ENCODE results near the gene SLC25A47.

The SLC25A47 gene

DNA sequence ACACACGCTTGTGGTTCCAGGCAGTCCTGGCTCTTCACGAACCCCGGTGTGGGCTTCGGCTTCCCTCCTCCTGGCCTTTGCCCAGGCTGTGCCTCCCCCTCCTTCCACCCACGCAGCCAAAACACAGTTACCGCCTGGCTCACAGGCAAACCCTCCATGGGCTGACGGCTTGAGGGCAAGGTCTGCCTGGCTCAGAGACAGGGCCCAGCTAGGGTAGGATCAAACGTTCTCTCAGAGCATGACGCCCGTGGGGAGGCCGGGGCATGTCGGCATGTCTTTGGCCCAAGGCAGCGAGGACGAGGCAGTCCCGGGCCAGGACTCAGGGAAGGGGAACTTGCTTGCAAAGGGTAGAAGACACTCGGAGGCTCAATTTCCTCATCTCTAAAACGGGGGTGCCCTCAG is 2.1 kb downstream of the SLC25A47 start:
- no peaks in the 10 kb centered on the region for H3K27me3 Mint-ChIP-seq
- no peaks in the 10 kb centered on the region for H3K9me3 Mint-ChIP-seq
- H3K4me1 Mint-ChIP-seq: no peaks in the 10 kb centered on the region
- no peak overlapping the region for H3K4me3 Mint-ChIP-seq
- no peaks in the 10 kb centered on the region for H3K36me3 Mint-ChIP-seq
- no peak overlapping the region for H3K27ac Mint-ChIP-seq
- ATAC-seq: no peak

DNA sequence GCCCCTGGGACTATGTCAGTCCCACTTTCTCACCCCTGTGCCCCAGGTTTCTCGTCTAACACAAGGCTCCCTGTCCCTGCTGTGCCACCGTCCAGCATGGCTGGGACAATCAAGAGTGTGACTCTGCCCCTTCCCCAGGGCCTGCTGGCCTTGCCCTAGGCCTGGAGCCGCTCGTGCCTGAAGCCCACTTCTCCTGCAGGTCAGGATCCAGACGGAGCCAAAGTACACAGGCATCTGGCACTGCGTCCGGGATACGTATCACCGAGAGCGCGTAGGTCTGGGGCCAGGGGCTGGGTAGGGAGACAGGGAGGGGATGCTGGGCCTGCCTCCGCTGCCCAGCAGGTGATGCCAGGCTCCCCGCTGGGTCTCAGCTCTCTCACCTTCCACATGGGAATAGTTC is 2.8 kb downstream of the SLC25A47 start:
- Mint-ChIP-seq H3K4me3 (no peak overlapping the region), H3K27ac (no peak overlapping the region), H3K9me3 (no peaks in the 10 kb centered on the region), H3K4me1 (peaks cover 2% of the 10 kb centered on the region), H3K27me3 (no peaks in the 10 kb centered on the region), H3K36me3 (peaks cover under 1% of the 10 kb centered on the region)
- no peak for ATAC-seq

DNA sequence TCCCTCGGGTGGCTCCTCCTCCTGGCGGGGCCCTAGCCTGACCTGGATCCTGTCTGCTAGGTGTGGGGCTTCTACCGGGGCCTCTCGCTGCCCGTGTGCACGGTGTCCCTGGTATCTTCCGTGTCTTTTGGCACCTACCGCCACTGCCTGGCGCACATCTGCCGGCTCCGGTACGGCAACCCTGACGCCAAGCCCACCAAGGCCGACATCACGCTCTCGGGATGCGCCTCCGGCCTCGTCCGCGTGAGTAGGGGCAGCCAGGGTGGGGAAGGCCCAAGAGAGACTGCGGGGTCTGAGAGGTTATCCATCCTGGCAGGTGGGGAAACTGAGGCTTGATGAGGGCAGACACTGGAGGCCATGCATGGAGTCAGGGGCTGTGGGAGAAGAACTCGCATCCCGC is 4.0 kb downstream of the SLC25A47 start:
- Mint-ChIP-seq H3K9me3 (no peaks in the 10 kb centered on the region), H3K4me3 (no peak overlapping the region), H3K4me1 (peaks cover 10% of the 10 kb centered on the region), H3K36me3 (peaks cover 6% of the 10 kb centered on the region), H3K27ac (no peak overlapping the region), H3K27me3 (no peaks in the 10 kb centered on the region)
- ATAC-seq: no peak

DNA sequence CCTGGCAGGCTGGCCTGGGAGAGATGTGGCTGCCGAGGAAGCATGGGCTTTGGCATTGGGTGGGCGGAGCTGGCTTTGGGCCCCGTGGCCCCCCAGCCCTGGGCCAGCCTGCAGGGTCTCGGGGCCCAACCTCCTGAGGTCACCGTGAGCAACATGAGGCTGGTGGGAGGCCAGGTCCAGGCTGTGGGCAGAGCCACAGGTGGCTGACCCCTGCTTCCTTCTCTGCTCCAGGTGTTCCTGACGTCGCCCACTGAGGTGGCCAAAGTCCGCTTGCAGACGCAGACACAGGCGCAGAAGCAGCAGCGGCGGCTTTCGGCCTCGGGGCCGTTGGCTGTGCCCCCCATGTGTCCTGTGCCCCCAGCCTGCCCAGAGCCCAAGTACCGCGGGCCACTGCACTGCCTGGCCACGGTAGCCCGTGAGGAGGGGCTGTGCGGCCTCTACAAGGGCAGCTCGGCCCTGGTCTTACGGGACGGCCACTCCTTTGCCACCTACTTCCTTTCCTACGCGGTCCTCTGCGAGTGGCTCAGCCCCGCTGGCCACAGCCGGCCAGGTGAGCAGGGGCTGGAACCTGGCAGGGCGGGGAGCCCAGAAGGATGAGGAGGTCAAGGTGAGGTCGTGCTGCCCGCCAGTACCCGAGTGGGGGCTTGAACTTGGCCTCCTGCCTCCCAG is 5.5 kb downstream of the SLC25A47 start:
- Mint-ChIP-seq H3K27ac (no peak overlapping the region), H3K9me3 (no peaks in the 10 kb centered on the region), H3K4me1 (peaks cover 20% of the 10 kb centered on the region), H3K27me3 (no peaks in the 10 kb centered on the region), H3K36me3 (peaks cover 11% of the 10 kb centered on the region), H3K4me3 (no peak overlapping the region)
- ATAC-seq: no peak

DNA sequence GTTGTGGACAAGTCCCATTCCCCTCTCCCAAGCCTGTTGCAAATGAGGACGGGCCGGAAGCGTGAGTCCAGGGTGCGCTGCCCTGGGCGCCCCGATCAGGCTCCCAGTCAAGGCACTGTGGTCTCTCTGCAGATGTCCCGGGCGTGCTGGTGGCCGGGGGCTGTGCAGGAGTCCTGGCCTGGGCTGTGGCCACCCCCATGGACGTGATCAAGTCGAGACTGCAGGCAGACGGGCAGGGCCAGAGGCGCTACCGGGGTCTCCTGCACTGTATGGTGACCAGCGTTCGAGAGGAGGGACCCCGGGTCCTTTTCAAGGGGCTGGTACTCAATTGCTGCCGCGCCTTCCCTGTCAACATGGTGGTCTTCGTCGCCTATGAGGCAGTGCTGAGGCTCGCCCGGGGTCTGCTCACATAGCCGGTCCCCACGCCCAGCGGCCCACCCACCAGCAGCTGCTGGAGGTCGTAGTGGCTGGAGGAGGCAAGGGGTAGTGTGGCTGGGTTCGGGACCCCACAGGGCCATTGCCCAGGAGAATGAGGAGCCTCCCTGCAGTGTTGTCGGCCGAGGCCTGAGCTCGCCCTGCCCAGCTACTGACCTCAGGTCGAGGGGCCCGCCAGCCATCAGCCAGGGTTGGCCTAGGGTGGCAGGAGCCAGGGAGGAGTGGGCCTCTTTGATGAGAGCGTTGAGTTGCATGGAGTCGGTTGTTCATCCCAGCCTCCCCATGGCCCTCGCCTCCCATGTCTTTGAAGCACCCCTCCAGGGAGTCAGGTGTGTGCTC is 6.3 kb downstream of the SLC25A47 start:
- Mint-ChIP-seq H3K36me3 (peaks cover 18% of the 10 kb centered on the region), H3K4me3 (no peak overlapping the region), H3K9me3 (no peaks in the 10 kb centered on the region), H3K27ac (no peak overlapping the region), H3K4me1 (peaks cover 25% of the 10 kb centered on the region), H3K27me3 (no peaks in the 10 kb centered on the region)
- ATAC-seq: no peak

DNA sequence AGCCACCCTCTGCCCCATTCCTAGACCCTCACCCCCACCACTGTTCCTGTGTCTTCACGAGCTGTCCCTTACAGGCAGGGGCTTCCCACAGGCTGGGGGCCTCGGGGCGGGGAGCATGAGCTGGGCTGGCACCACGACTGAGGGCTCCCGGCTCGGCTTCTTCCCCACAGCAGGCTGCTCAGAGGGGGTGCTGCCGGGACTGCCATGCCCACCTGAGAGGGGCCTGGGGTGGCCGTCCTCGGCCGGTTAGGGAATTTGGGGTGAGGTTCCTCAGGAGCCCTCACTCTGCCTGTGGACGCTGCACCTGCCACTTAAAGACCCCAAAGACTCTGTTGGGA is 6.8 kb downstream of the SLC25A47 start:
- no peaks in the 10 kb centered on the region for H3K27me3 Mint-ChIP-seq
- H3K4me1 Mint-ChIP-seq: peaks cover 25% of the 10 kb centered on the region
- no peak overlapping the region for H3K27ac Mint-ChIP-seq
- no peak for ATAC-seq
- peaks cover 23% of the 10 kb centered on the region for H3K36me3 Mint-ChIP-seq
- H3K4me3 Mint-ChIP-seq: no peak overlapping the region
- H3K9me3 Mint-ChIP-seq: no peaks in the 10 kb centered on the region

DNA sequence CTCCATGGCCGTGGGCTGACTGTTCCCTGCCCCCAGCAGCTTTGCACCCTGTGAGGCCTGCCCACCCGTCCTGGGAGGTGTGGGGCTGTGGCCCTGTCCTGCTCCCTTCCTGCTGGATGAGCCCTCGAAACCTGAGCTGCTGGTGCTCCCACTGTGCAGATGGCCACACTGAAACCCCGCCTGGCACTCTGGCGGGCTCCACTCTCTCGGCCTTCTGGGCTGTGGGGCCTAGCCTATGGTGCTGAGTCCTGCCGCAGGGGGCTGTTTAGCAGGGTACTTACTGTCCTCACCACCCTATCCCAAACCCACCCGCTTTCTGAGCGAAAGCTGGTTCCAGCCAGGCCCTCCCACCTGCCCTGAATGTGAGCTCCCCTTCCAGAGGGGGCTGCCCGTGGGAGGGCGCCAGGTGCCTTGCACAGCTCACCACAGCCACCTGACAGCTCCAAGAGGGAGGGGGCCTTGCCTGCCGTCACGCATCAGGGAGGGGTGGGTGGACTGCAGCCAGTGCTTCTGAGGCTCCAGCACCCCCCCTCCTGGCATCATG is 7.3 kb downstream of the SLC25A47 start:
- H3K4me3 Mint-ChIP-seq: no peak overlapping the region
- no peaks in the 10 kb centered on the region for H3K27me3 Mint-ChIP-seq
- H3K36me3 Mint-ChIP-seq: peaks cover 27% of the 10 kb centered on the region
- H3K27ac Mint-ChIP-seq: no peak overlapping the region
- ATAC-seq: no peak
- no peaks in the 10 kb centered on the region for H3K9me3 Mint-ChIP-seq
- H3K4me1 Mint-ChIP-seq: peaks cover 25% of the 10 kb centered on the region

DNA sequence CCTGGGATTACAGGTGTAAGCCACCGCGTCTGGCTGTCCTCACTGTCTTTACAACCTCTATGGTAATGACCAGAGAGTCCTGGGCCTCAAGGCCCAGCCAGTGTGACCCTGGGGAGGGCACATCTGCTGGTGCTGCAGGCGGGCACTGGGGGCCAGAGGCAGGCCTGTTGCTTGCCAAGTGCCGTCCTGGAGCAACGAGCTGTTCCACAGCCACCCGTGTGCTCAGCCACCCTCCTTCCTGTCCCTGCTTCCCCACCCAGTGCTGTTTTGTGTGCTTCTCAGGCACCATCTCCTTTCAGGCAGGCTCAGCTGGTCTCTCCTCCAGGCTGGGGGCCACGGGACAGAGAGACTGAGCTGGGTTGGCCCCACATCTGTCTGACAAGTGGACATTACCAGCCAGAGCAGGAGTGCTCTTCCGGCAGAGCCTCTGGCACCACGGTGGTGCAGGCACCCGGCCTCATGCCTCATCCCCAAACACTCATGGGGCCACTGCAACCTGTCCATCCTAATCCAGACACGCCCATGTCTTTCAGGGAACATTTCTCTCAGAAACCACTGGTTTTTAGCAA is 9.0 kb downstream of the SLC25A47 start:
- ATAC-seq: no peak
- Mint-ChIP-seq H3K27me3 (no peaks in the 10 kb centered on the region), H3K27ac (peak overlapping the region; percentile 62), H3K4me1 (peaks cover 25% of the 10 kb centered on the region), H3K36me3 (peaks cover 43% of the 10 kb centered on the region), H3K4me3 (no peak overlapping the region), H3K9me3 (no peaks in the 10 kb centered on the region)

DNA sequence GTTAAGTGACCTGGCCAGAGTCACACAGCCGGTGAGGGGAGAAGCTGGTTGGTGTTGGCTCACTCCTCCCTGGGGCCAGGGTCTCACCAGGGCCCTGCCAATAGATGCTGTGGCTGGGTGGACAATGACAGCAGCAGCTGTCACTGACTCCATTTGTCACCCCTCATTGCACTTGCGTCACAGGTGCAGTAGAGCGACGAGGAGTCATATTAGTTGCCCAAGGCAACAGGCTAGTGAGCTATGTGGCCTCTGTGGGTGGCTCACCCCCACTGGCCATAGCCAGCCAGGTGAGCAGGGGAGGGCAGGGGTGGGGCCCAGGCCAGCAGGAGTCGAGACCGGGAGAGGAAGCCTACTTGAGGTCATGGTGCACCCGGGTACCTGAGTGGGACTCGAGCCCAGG is 9.7 kb downstream of the SLC25A47 start:
- peak overlapping the region; percentile 62 for H3K27ac Mint-ChIP-seq
- H3K4me3 Mint-ChIP-seq: no peak overlapping the region
- peaks cover 49% of the 10 kb centered on the region for H3K36me3 Mint-ChIP-seq
- no peaks in the 10 kb centered on the region for H3K27me3 Mint-ChIP-seq
- ATAC-seq: peak; percentile 85
- H3K9me3 Mint-ChIP-seq: no peaks in the 10 kb centered on the region
- H3K4me1 Mint-ChIP-seq: peaks cover 25% of the 10 kb centered on the region

DNA sequence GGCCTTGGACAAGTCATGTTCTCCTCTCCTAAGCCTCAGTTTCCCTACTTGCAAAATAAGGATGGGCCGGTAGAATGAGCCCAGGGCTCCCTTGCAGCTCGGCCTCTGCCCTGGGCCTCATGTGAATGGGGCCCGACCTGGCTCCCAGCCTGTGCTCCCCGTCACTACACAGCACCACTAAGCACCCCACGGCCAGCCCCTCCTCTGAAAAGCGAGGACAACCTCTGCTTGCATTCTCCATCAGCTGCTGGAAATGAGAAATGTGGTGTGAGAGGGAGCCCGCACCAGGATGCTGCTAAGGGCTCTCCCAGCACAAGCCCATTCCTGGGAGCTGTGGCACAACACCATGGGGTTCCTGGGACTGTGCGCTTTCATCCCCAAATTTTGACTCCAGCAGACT is 10.2 kb downstream of the SLC25A47 start:
- ATAC-seq: no peak
- no peaks in the 10 kb centered on the region for H3K27me3 Mint-ChIP-seq
- H3K4me1 Mint-ChIP-seq: peaks cover 25% of the 10 kb centered on the region
- no peaks in the 10 kb centered on the region for H3K9me3 Mint-ChIP-seq
- H3K4me3 Mint-ChIP-seq: no peak overlapping the region
- H3K27ac Mint-ChIP-seq: peak overlapping the region; percentile 62
- H3K36me3 Mint-ChIP-seq: peaks cover 55% of the 10 kb centered on the region

DNA sequence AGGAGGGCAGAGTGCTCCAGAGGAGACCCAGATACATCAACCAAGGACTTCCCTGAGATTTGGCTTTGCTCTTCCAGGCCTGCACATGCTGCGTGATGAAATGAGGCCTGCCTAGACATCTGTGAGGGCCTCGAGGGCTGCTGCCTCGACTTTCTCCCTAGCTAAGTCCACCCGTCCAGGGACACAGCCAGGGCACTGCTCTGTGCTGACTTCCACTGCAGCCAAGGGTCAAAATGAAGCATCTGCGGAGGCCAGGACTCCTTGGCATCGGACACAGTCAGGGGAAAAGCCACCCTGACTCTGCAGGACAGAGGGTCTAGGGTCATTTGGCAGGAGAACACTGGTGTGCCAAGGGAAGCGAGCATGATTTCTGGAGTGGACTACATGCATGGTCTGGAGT is 10.7 kb downstream of the SLC25A47 start:
- Mint-ChIP-seq H3K36me3 (peaks cover 57% of the 10 kb centered on the region), H3K4me3 (no peak overlapping the region), H3K27me3 (no peaks in the 10 kb centered on the region), H3K27ac (peak overlapping the region; percentile 62), H3K9me3 (no peaks in the 10 kb centered on the region), H3K4me1 (peaks cover 25% of the 10 kb centered on the region)
- no peak for ATAC-seq

DNA sequence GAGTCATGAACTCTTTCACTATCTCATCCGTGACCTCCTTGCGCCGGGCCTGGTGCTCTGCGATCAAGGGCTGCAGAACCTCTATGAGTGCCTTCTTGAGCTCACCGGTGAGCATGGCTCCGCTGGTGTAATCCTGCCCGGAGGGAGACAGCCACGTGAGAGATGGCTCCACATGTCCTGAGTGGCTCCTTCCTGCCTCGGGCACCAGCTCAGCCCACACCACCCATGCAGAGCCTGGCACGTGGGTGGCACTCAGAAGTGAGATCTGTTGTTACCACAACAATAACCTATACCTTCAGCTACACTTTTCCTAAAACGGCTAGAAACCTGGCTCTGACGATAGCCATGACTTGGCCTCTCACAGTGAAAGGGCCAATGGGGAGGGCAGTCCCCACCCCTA is 11.8 kb downstream of the SLC25A47 start:
- Mint-ChIP-seq H3K36me3 (peaks cover 68% of the 10 kb centered on the region), H3K9me3 (no peaks in the 10 kb centered on the region), H3K27ac (no peak overlapping the region), H3K4me3 (no peak overlapping the region), H3K27me3 (no peaks in the 10 kb centered on the region), H3K4me1 (peaks cover 28% of the 10 kb centered on the region)
- ATAC-seq: no peak

DNA sequence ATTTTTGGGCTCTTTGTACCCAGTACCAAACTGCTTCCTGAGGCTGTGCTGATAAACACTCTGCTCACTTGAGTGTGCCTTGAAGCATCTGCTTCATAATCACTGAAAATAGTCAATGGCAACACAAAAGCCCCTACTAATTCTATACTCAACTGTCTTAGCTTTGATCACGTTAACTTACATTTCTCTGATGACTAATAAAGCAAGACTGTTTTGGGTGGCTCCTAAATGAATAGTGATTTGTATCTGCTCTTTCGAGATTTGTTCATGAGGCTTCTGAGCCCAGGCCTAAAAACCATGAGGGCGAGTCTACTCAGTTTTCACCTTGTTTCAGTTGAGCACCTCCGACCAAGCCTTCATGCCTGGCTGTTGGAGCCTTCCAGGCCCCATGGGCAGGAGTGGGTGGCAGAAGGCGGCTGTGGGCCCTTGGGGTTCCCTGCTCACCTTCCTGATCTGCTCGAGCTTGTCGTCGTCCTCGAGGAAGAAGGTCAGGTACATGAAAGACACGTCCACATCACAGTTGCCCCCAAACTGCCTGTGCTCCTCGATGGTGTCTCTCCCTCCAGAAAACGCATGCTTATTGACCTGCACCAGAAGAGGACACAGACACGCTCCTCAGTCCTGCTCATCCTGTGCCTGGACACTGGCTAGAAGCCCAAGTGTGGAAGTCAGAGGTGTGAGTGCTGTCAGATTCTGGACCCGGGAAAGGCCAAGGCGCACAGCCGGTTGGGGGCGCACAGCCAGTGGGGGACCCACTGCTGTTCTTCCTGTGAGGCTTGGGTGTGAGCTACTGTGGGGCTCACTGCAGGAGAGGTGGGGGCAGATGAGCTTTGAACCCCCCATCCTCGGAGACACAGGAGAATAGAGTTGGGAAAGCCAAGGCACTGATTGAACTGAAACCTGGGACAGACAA is 13.7 kb downstream of the SLC25A47 start:
- Mint-ChIP-seq H3K27ac (peak overlapping the region; percentile 58), H3K4me1 (peaks cover 41% of the 10 kb centered on the region), H3K36me3 (peaks cover 77% of the 10 kb centered on the region), H3K9me3 (no peaks in the 10 kb centered on the region), H3K27me3 (no peaks in the 10 kb centered on the region), H3K4me3 (no peak overlapping the region)
- no peak for ATAC-seq

DNA sequence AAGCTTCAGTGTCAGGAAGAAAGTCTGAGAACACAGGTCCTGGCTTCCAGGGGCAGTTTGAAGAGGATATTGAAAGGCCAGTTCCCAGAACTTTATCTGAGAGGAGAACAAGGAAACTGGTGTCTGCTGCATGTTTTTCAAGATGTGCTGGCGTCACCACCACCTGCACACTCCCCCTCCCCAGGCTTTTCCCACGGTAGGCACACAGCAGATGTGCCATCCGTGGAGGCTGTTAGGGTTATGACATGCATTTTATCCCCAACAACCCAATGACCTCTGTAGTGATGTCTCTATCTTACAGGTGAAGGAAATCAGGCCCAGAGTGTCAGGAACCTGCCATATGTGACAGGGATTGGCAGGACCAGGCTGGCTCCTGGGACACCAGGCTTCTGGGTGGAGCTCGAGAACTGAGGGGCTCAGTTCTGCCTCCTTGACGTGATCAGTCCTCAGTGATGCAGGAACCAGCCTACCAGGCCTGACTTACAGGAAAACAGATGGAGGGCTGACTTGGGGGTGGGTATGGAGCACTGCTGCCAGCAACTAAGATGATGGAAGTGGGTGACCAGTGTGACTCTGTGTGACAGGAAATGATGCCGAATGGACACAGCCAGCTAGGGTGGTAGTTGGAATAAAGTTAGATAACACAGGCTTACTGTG is 16.8 kb downstream of the SLC25A47 start:
- ATAC-seq: no peak
- H3K36me3 Mint-ChIP-seq: peaks cover 82% of the 10 kb centered on the region
- no peaks in the 10 kb centered on the region for H3K9me3 Mint-ChIP-seq
- H3K4me1 Mint-ChIP-seq: peaks cover 45% of the 10 kb centered on the region
- H3K27ac Mint-ChIP-seq: peak overlapping the region; percentile 95
- no peak overlapping the region for H3K4me3 Mint-ChIP-seq
- H3K27me3 Mint-ChIP-seq: no peaks in the 10 kb centered on the region
